Measurements from ENCODE around the gene KIAA1217.

Gene KIAA1217

GRCh38 chr10:24352399-24352798, 143.5 kb downstream of the KIAA1217 start:
- TF ChIP-seq CTCF (IDR thresholded peaks at IDR 0.05; ENCODE audit: low read depth, low read length, missing control alignments) = no peak
- no peak for DNase-seq (ENCODE audit: extremely low read depth, low read depth)
- no peak overlapping the region for H3K4me3 ChIP-seq (replicated peaks; ENCODE audit: low read depth, low read length)

GRCh38 chr10:24353319-24353718, 144.4 kb downstream of the KIAA1217 start:
- no peak for TF ChIP-seq CTCF (IDR thresholded peaks at IDR 0.05; ENCODE audit: low read depth, low read length, missing control alignments)
- no peak for DNase-seq (ENCODE audit: extremely low read depth, low read depth)
- H3K4me3 ChIP-seq (replicated peaks; ENCODE audit: low read depth, low read length) = no peak overlapping the region

- DNase-seq (ENCODE audit: extremely low read depth, low read depth) = no peak
- TF ChIP-seq CTCF (IDR thresholded peaks at IDR 0.05; ENCODE audit: low read depth, low read length, missing control alignments) = no peak
- no peak overlapping the region for H3K4me3 ChIP-seq (replicated peaks; ENCODE audit: low read depth, low read length)
Observed at GRCh38 chr10:24355056-24355688, 146.2 kb downstream of the KIAA1217 start.

- no peak for TF ChIP-seq CTCF (IDR thresholded peaks at IDR 0.05; ENCODE audit: low read depth, low read length, missing control alignments)
- H3K4me3 ChIP-seq (replicated peaks; ENCODE audit: low read depth, low read length) = no peak overlapping the region
- no peak for DNase-seq (ENCODE audit: extremely low read depth, low read depth)
Observed at GRCh38 chr10:24357344-24358004, 148.5 kb downstream of the KIAA1217 start.

GRCh38 chr10:24358022-24358421, 149.1 kb downstream of the KIAA1217 start:
- H3K4me3 ChIP-seq (replicated peaks; ENCODE audit: low read depth, low read length) = no peak overlapping the region
- no peak for TF ChIP-seq CTCF (IDR thresholded peaks at IDR 0.05; ENCODE audit: low read depth, low read length, missing control alignments)
- DNase-seq (ENCODE audit: extremely low read depth, low read depth) = no peak

GRCh38 chr10:24360282-24361127, 151.6 kb downstream of the KIAA1217 start:
- peak; percentile 61 for DNase-seq (ENCODE audit: extremely low read depth, low read depth)
- peak; percentile 80 for TF ChIP-seq CTCF (IDR thresholded peaks at IDR 0.05; ENCODE audit: low read depth, low read length, missing control alignments)
- H3K4me3 ChIP-seq (replicated peaks; ENCODE audit: low read depth, low read length) = no peak overlapping the region

Data from HFF-Myc (cell line).